A673 (cell line): ENCODE data around the gene ADARB2. TPM values are rescaled to one million over a fixed set of nuclear protein-coding genes. Genes with fewer than 3 reads are reported as not detected.

ENCODE experiments used
- BruUV-seq: library from RNA; stranded (reverse); fragments of 400-500 nt; replicated peaks from 2 replicates; lab custom pipeline; 2021; lab: Mats Ljungman, UMichigan
- CTCF ChIA-PET: fragments of 300-600 bp; sonication (Branson Sonifier 250); formaldehyde crosslinking; loops from one replicate; lab custom pipeline; 2022; ENCODE audit warnings: antibody characterized with exemption; lab: Charles Lee
- POLR2A ChIA-PET: fragments of 300-600 bp; sonication (Branson Sonifier 250); formaldehyde crosslinking; loops from one replicate; lab custom pipeline; 2022; ENCODE audit warnings: antibody characterized with exemption; ENCODE audit not compliant: low non-redundant PET; lab: Charles Lee
- DNase-seq: peaks from one replicate; pipeline ENCODE4 v3.0.0-alpha.2; 2015; ENCODE audit warnings: low spot score
- H3K27ac ChIP-seq: fragments of 200-600 bp; sonication (generic); 2 replicates; pipeline ENCODE4 v1.5.1; 2016; ENCODE audit warnings: mixed run types, low read depth, mild to moderate bottlenecking, mixed read lengths, antibody characterized with exemption, low read length; ENCODE audit not compliant: poor library complexity, severe bottlenecking
- H3K27me3 ChIP-seq: fragments of 200-600 bp; sonication (generic); replicated peaks from 2 replicates; pipeline ENCODE4 v1.6.1; 2017; ENCODE audit warnings: mixed run types, low read depth, mild to moderate bottlenecking, mixed read lengths, antibody characterized with exemption, low read length; ENCODE audit not compliant: insufficient read depth, poor library complexity
- H3K36me3 ChIP-seq: fragments of 200-600 bp; sonication (generic); 2 replicates; pipeline ENCODE4 v1.6.1; 2016; ENCODE audit warnings: mixed run types, mild to moderate bottlenecking, mixed read lengths, antibody characterized with exemption, low read length; ENCODE audit not compliant: insufficient read depth, poor library complexity, severe bottlenecking
- H3K4me1 ChIP-seq: fragments of 200-600 bp; sonication (generic); 2 replicates; pipeline ENCODE4 v1.6.1; 2017; ENCODE audit warnings: mixed run types, mild to moderate bottlenecking, mixed read lengths, antibody characterized with exemption, low read length; ENCODE audit not compliant: insufficient read depth, poor library complexity, severe bottlenecking
- H3K4me3 ChIP-seq: fragments of 200-600 bp; sonication (generic); 2 replicates; pipeline ENCODE4 v1.5.1; 2016; ENCODE audit warnings: low read depth, mixed run types, mild to moderate bottlenecking, mixed read lengths, low read length; ENCODE audit not compliant: poor library complexity, severe bottlenecking
- H3K9me3 ChIP-seq: fragments of 200-600 bp; sonication (generic); 2 replicates; pipeline ENCODE4 v1.6.1; 2016; ENCODE audit warnings: mixed run types, low read depth, mild to moderate bottlenecking, mixed read lengths, antibody characterized with exemption, low read length; ENCODE audit not compliant: poor library complexity, severe bottlenecking
- CTCF ChIP-seq: fragments of 300-800, 200-600 bp; sonication (generic); conservative IDR thresholded peaks from 2 replicates; pipeline ENCODE4 v1.5.1; 2017; ENCODE audit warnings: low read depth, mild to moderate bottlenecking, antibody characterized with exemption, low read length, moderate library complexity, mixed read lengths
- EZH2 ChIP-seq: fragments of 200-600 bp; sonication (generic); IDR thresholded peaks from 2 replicates; pipeline ENCODE4 v1.6.1; 2017; ENCODE audit warnings: borderline replicate concordance, low read depth, mild to moderate bottlenecking, mixed read lengths, antibody characterized with exemption, low read length; ENCODE audit not compliant: poor library complexity, severe bottlenecking
- intact Hi-C: fragments of 100-400 bp; cut with micrococcal nuclease; formaldehyde crosslinking; loops from one replicate; pipeline ENCODE4 v1.10.0; 2022; ENCODE audit not compliant: unreplicated experiment
- total RNA-seq: library from RNA; stranded (reverse); gene quantifications from 2 replicates; pipeline ENCODE4 v1.2.3, GENCODE V29; 2021

The ADARB2 gene
- total RNA-seq, 1 experiment from 2014 or later = not detected

GRCh38 chr10:1156921-1157614 lies 580.3 kb downstream of the ADARB2 start:
- no peak for TF ChIP-seq EZH2
- no peak for TF ChIP-seq CTCF
- ChIA-PET CTCF (no interaction called here), POLR2A (no interaction called here)
- Histone ChIP-seq H3K4me3 (no peak overlapping the region), H3K9me3 (no peaks in the 10 kb centered on the region), H3K36me3 (no peaks in the 10 kb centered on the region), H3K4me1 (no peaks in the 10 kb centered on the region), H3K27ac (no peak overlapping the region), H3K27me3 (peaks cover 4% of the 10 kb centered on the region)
- no TSS peak for BruUV-seq
- intact Hi-C loops = no loop called here
- no peak for DNase-seq

- Histone ChIP-seq H3K27ac (no peak overlapping the region), H3K9me3 (no peaks in the 10 kb centered on the region), H3K4me3 (no peak overlapping the region), H3K36me3 (no peaks in the 10 kb centered on the region), H3K27me3 (no peaks in the 10 kb centered on the region), H3K4me1 (no peaks in the 10 kb centered on the region)
- no TSS peak for BruUV-seq
- no peak for DNase-seq
- ChIA-PET POLR2A (no interaction called here), CTCF (no interaction called here)
- TF ChIP-seq EZH2 (no peak), CTCF (no peak)
- intact Hi-C loops = no loop called here
These were observed 580.8 kb downstream of the ADARB2 start for GRCh38 chr10:1156616-1156886.

GRCh38 chr10:1155791-1156615 lies 581.3 kb downstream of the ADARB2 start:
- Histone ChIP-seq H3K4me3 (no peak overlapping the region), H3K36me3 (no peaks in the 10 kb centered on the region), H3K4me1 (no peaks in the 10 kb centered on the region), H3K9me3 (no peaks in the 10 kb centered on the region), H3K27me3 (no peaks in the 10 kb centered on the region), H3K27ac (no peak overlapping the region)
- POLR2A ChIA-PET = no interaction called here
- CTCF ChIA-PET = no interaction called here
- no peak for DNase-seq
- BruUV-seq = no TSS peak
- TF ChIP-seq CTCF (no peak), EZH2 (no peak)
- intact Hi-C loops = no loop called here
